ENCODE results near the gene RFC4.

The RFC4 gene

DNA sequence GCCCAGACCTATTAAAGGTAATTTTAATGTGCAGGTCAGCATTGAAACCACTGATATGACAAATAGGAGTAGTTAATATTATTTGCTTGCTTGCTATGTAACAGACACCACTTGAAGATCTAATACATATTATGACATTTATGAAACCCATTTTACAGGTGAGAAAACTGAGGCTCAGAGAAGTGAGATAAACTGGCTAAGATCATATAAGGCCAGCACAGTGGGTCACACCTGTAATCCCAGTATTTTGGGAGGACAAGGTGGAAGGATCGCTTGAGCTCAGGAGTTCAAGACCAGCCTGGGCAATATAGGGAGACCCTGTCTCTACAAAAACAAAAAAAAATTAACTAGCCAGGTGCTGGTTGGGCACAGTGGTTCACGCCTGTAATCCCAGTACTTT is 56.0 kb downstream of the RFC4 start:
- DNase-seq (ENCODE audit: low read depth, low spot score) = no peak
- no peak overlapping the region for H3K4me3 ChIP-seq (ENCODE audit: low read depth, low read length)
- POLR2A ChIA-PET = no interaction called here
- CTCF ChIA-PET = no interaction called here
- TF ChIP-seq, protein P1, sequence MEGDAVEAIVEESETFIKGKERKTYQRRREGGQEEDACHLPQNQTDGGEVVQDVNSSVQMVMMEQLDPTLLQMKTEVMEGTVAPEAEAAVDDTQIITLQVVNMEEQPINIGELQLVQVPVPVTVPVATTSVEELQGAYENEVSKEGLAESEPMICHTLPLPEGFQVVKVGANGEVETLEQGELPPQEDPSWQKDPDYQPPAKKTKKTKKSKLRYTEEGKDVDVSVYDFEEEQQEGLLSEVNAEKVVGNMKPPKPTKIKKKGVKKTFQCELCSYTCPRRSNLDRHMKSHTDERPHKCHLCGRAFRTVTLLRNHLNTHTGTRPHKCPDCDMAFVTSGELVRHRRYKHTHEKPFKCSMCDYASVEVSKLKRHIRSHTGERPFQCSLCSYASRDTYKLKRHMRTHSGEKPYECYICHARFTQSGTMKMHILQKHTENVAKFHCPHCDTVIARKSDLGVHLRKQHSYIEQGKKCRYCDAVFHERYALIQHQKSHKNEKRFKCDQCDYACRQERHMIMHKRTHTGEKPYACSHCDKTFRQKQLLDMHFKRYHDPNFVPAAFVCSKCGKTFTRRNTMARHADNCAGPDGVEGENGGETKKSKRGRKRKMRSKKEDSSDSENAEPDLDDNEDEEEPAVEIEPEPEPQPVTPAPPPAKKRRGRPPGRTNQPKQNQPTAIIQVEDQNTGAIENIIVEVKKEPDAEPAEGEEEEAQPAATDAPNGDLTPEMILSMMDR (IDR thresholded peaks at IDR 0.05; ENCODE audit: insufficient read depth, low read length, missing control alignments) = no peak

DNA sequence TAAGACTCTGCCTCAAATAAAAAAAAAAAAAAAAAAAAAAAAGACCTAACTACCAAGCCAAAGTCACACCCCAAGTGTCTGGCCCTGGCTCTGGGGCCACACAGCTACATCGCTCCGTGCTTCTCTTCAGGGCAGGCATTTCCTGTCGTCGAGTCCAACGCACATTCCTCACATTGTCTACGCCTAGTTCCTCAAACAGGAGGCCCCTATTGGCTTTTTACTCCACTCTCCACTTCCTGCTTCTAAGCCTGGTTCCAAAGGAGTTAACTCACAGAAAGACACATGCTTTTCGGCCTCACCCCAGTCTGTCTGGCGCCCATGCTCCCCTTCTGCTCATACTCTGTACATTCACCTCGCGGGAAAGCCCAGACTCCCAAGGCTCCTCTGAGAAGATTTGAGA is 60.3 kb downstream of the RFC4 start:
- POLR2A ChIA-PET = interaction anchor here (1.0 to 1.3 kb wide), 2 partner anchors 37 to 38 kb away, joined by 4 to 6 read pairs; partner anchors contain the start of gene EIF4A2
- TF ChIP-seq, protein P1 (IDR thresholded peaks at IDR 0.05; ENCODE audit: insufficient read depth, low read length, missing control alignments) = no peak
- H3K4me3 ChIP-seq (ENCODE audit: low read depth, low read length) = no peak overlapping the region
- DNase-seq (ENCODE audit: low read depth, low spot score) = peak; percentile 57
- CTCF ChIA-PET = interaction anchor here (1.1 to 1.4 kb wide), 2 partner anchors 130 to 131 kb away, joined by 3 to 5 read pairs; no protein-coding TSS in a partner anchor

DNA sequence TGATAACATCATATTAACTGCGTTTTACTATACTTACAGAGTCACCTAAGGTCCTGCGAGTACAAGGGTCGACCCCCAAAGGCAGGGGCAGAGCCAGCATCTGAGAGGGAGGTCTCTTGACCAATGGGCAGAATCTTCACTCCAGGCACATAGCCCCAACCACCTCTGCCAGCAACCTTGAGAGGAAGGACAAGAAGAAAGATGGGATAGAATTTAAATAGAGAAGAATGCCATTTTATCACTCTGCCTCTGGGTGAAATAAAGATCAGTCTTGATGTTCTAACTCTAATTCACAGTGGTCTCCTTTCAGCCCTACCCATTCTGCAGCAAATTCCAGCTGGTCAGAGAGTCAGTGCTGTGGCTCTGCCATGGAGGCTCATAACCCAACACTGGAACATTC is 62.6 kb downstream of the RFC4 start:
- no peak for DNase-seq (ENCODE audit: low read depth, low spot score)
- POLR2A ChIA-PET = no interaction called here
- CTCF ChIA-PET = no interaction called here
- H3K4me3 ChIP-seq (ENCODE audit: low read depth, low read length) = no peak overlapping the region
- TF ChIP-seq, protein P1 (IDR thresholded peaks at IDR 0.05; ENCODE audit: insufficient read depth, low read length, missing control alignments) = no peak

DNA sequence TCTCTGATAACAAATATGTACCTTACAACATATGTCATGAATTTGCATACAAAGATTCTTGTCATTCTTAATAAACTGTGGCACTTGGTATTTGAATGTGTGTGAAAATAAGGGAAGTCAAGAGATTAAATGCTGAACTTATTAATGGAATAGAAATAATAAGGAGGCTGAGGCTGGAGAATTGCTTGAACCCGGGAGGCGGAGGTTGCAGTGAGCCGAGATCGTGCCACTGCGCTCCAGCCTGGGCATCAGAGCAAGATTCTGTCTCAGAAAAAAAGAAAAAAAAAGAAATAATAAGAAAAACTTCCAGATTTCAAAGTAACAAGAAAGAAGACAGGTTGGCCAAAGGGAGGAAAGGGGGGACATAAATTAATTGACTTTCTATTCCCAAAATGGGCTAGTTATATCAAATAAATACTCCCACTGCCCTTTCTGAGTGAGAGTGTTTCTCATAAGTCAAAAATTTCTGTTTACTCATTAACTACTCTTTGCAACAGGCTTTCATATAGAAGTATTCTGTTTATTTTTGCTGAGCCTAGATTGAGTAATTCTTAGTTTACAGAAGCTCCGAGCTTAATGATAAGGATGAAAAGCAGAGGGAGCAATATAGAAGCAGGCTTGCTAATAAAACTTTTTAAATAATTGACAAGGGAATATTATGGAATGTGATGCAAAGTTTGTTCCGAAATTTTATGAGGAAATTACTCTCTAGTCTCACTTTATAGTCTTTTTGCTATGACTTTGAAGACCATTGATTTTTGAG is 63.5 kb downstream of the RFC4 start:
- ChIA-PET CTCF (no interaction called here), POLR2A (no interaction called here)
- H3K4me3 ChIP-seq (ENCODE audit: low read depth, low read length) = no peak overlapping the region
- no peak for DNase-seq (ENCODE audit: low read depth, low spot score)
- TF ChIP-seq, protein P1 (IDR thresholded peaks at IDR 0.05; ENCODE audit: insufficient read depth, low read length, missing control alignments) = no peak

All from AG04449 (cell line).